HCT116 (cell line): ENCODE results near the gene PPP1R1B.

Source experiments
- ATF3 ChIP-seq: IDR thresholded peaks from 2 replicates; pipeline ENCODE4 v1.6.1; 2012
- POLR2A ChIP-seq: IDR thresholded peaks from 2 replicates; pipeline ENCODE4 v1.7.0; 2011; ENCODE audit warnings: borderline replicate concordance; ENCODE audit not compliant: insufficient read depth, insufficient read length; ENCODE audit errors: extremely low read depth

DNA sequence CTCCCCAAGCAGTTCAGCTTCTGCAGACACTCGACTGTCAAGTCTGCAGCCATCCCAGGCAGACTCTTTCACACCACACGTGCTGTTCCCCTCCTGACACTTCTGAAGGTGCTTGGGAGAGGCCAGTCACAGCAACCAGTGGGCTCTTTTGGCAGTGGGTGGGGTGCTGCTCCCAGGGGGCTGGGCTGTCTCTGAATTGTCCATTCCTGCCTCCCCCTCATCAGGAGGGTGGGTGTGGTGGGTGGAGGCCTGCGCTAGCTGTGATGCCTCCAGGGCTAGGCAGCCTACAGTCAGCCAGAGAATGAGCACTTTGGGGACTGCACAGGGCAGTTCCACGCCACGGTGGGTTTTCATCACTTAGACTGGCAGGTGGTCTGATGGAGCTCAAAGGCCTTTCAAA lies 20.5 kb downstream of the PPP1R1B start:
- no peak for TF ChIP-seq POLR2A
- TF ChIP-seq ATF3, result no peak
